ENCODE measurements around the gene CACNA2D4. TPM values are rescaled to one million over a fixed set of nuclear protein-coding genes. Genes with fewer than 3 reads are reported as not detected.

CACNA2D4 gene
- total RNA-seq, 1 experiment from 2014 or later = 1.4 TPM

DNA sequence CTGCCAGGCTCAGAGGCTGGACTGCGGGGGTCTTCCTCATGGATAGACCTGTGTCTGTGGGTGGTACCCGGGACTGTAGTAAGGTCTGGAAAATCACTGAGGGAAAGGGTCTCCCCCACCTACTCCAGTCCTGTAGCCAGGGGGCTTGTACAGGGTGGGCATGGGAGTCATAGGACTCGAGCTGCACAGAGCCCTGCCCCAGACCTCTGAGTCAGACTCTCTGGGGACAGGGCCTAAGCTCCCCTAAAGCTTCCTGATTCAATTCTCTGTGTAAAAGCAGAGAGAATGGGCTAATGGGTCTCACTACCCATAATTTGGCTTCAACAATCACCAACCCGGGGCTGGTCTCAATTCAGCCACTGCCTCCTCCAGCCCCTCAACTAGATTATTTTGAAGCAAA is 71.0 kb downstream of the CACNA2D4 start:
- Histone ChIP-seq H3K36me3 (no peaks in the 10 kb centered on the region), H3K27me3 (no peaks in the 10 kb centered on the region), H3K9me3 (no peaks in the 10 kb centered on the region), H3K4me3 (no peak overlapping the region)
- no peak for DNase-seq

- H3K27me3 ChIP-seq = no peaks in the 10 kb centered on the region
- H3K4me3 ChIP-seq = no peak overlapping the region
- no peaks in the 10 kb centered on the region for H3K36me3 ChIP-seq
- H3K9me3 ChIP-seq = no peaks in the 10 kb centered on the region
- no peak for DNase-seq
Measured at GRCh38 chr12:1846421-1847405, 71.7 kb downstream of the CACNA2D4 start.

- H3K4me3 ChIP-seq = no peak overlapping the region
- no peaks in the 10 kb centered on the region for H3K9me3 ChIP-seq
- no peak for DNase-seq
- H3K27me3 ChIP-seq = no peaks in the 10 kb centered on the region
- H3K36me3 ChIP-seq = no peaks in the 10 kb centered on the region
Measured at GRCh38 chr12:1845886-1846285, 72.6 kb downstream of the CACNA2D4 start.

GRCh38 chr12:1845427-1845826 is 73.0 kb downstream of the CACNA2D4 start:
- no peaks in the 10 kb centered on the region for H3K36me3 ChIP-seq
- H3K4me3 ChIP-seq = no peak overlapping the region
- H3K9me3 ChIP-seq = no peaks in the 10 kb centered on the region
- no peaks in the 10 kb centered on the region for H3K27me3 ChIP-seq
- DNase-seq = no peak

DNA sequence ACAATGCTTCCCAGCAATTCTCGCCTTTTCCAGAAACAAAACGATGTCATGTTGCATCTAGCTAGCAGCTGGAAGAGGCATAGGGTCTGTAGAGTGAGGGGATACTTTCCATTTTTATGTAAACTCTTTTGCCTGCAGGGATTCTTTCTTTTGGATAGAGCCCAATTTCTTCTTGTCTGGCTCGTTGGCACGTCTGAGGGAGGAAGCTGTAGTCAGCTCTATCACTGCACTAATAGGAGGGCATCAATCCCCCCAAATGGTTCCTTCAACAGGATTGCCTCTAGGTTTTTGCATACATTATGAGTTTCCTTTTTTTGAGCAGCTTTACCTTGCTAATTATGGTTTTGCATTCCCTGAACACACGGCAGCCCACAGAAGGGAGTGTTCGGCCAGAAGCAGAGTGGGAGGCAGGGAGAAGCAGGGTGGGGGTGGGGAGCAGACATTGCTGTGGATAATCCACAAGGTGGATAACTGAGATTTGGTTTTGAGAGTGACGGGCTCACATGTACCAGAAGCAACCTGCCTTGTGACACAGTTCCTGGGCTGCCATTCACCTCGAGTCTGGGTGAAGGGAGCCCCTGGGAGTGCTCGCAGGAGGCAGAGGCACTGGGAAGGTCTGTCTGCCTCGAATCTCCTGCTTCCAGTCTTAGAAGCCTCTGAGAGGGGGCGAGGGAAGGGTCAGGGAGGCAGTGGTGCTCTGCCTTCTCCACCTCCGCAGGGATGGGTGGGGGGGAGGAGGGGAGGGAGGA is 73.6 kb downstream of the CACNA2D4 start:
- H3K9me3 ChIP-seq = no peaks in the 10 kb centered on the region
- H3K4me3 ChIP-seq = no peak overlapping the region
- DNase-seq = no peak
- H3K27me3 ChIP-seq = no peaks in the 10 kb centered on the region
- no peaks in the 10 kb centered on the region for H3K36me3 ChIP-seq

GRCh38 chr12:1844223-1844622 is 74.2 kb downstream of the CACNA2D4 start:
- no peak for DNase-seq
- no peaks in the 10 kb centered on the region for H3K27me3 ChIP-seq

GRCh38 chr12:1843641-1844005 is 74.8 kb downstream of the CACNA2D4 start:
- no peak for DNase-seq
- H3K27me3 ChIP-seq = no peaks in the 10 kb centered on the region
- no peak overlapping the region for H3K4me3 ChIP-seq
- no peaks in the 10 kb centered on the region for H3K9me3 ChIP-seq
- H3K36me3 ChIP-seq = no peaks in the 10 kb centered on the region

More at GRCh38 chr12:1844223-1844622, 74.2 kb downstream of the CACNA2D4 start:
- Histone ChIP-seq H3K36me3 (no peaks in the 10 kb centered on the region), H3K9me3 (no peaks in the 10 kb centered on the region), H3K4me3 (no peak overlapping the region)

DNA sequence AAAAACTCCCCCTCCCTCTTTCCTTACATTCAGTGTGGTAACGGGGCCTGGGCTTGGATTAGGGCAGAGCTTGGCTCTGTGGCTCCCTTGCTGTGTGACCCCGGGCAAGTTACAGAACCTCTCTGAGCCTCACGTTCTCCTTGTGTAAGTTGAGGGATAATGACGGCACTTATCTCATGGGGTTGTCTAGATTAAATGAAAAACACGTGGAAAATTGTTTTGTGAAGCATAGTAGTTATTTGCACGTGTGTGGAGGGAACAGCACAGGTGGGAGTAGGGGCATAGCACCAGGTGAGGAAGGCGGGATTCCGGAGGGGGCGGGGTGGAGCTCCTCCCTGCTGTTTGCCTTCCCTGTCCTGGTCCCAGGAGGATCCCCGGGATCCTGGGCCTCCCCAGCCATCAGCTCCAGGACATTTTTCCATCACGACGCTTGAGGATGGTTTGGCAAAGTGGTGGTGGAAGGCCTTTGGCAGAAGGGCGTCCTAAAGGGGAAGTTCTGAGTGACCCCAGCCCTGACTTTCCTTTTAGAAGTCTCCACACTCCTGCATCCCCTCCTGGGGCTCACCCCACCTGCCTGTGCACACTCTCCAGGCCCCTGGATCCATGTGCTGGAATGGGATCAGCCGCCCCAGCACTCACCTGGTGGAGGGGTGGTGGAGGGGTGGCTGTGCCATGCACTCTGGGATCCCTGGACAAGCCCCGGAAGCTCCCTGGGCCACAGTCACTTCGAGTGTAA is 75.4 kb downstream of the CACNA2D4 start:
- DNase-seq = no peak

GRCh38 chr12:1842183-1842904 is 76.1 kb downstream of the CACNA2D4 start:
- Histone ChIP-seq H3K36me3 (no peaks in the 10 kb centered on the region), H3K4me3 (no peak overlapping the region), H3K9me3 (no peaks in the 10 kb centered on the region), H3K27me3 (no peaks in the 10 kb centered on the region)
- no peak for DNase-seq

More for the DNA sequence above, 75.4 kb downstream of the CACNA2D4 start:
- H3K27me3 ChIP-seq = no peaks in the 10 kb centered on the region
- H3K9me3 ChIP-seq = no peaks in the 10 kb centered on the region
- H3K4me3 ChIP-seq = no peak overlapping the region
- no peaks in the 10 kb centered on the region for H3K36me3 ChIP-seq

DNA sequence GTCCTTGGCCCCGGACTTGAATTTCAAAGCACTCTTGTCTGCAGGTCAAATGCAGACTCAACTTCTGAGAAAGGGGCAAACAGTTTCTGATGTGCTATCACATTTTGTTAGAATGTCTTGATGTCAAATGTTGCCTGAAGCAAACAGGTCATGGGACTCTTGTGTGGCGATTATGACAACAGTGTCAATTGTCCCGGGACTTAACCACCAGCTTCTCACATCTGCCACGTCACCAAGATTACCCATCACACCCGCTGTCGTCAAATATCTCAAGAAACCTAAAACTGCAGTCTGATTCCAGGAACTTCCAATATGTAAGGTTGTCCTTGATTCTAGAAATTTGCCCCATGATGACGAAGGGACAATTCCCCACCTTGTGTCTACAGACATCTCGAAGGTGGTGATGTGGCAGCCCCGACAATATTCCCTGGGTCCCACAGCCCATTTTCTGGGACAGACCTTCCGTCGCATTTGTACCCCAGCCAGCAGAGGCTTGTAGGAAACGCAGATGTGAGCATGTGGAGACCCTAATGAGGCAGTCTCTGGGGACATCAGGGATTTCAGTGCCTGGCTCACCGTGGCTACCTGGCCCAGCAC is 76.8 kb downstream of the CACNA2D4 start:
- H3K4me3 ChIP-seq = no peak overlapping the region
- no peaks in the 10 kb centered on the region for H3K27me3 ChIP-seq
- DNase-seq = no peak
- no peaks in the 10 kb centered on the region for H3K36me3 ChIP-seq
- no peaks in the 10 kb centered on the region for H3K9me3 ChIP-seq

DNA sequence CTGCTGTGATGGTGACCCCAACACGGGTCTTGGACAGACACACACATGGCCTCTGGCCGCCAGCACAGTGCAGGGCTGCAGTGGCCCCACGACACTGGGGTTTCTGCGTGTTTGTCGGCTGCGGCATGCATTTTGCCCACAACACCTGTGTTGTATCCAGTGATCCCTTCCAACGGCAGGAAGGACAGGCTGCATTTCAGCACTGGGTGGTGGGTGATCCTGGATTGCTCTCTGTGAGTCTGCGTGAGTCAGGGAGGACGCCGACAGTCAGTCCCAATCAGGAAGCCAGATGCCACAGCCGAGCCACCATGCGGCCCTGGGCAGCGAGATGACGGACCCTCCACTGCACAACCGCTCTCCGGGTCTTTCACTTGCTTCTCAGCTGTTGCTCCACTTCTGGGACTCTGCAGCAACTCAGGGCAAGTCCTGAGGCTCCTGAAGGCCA is 77.4 kb downstream of the CACNA2D4 start:
- Histone ChIP-seq H3K4me3 (no peak overlapping the region), H3K27me3 (no peaks in the 10 kb centered on the region), H3K36me3 (no peaks in the 10 kb centered on the region), H3K9me3 (no peaks in the 10 kb centered on the region)
- DNase-seq = no peak

- Histone ChIP-seq H3K4me3 (no peak overlapping the region), H3K36me3 (no peaks in the 10 kb centered on the region), H3K9me3 (no peaks in the 10 kb centered on the region), H3K27me3 (no peaks in the 10 kb centered on the region)
- no peak for DNase-seq
Measured at GRCh38 chr12:1839956-1840951, 78.2 kb downstream of the CACNA2D4 start.

GRCh38 chr12:1839464-1839863 is 79.0 kb downstream of the CACNA2D4 start:
- no peak overlapping the region for H3K4me3 ChIP-seq
- H3K27me3 ChIP-seq = no peaks in the 10 kb centered on the region
- no peaks in the 10 kb centered on the region for H3K9me3 ChIP-seq
- H3K36me3 ChIP-seq = no peaks in the 10 kb centered on the region
- DNase-seq = no peak

DNA sequence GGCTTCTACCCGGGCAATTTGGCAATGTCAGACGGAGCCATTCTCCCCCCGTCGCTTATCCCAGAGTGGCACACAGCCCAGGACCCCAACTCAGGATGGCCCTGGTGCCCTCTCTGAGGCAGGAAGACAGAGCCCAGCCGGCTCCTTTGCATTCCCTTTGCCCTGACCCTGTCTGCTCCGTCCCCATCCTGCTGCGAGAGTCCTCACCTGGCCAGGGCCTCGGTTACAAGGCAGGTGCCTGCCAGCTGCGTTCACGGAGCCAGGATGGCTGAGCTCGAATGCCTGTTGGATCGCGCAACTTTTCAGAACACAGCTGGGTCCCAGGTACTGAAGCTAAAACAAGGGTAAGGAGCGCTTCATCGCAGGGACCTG is 79.5 kb downstream of the CACNA2D4 start:
- Histone ChIP-seq H3K4me3 (no peak overlapping the region), H3K36me3 (no peaks in the 10 kb centered on the region), H3K9me3 (no peaks in the 10 kb centered on the region), H3K27me3 (no peaks in the 10 kb centered on the region)
- DNase-seq = no peak

All from MG63 (cell line).